HepG2 (cell line): ENCODE data around the gene TULP4.

Source experiments
- ATF4 ChIP-seq, 2 experiments: fragments of 450-650 bp in 1 of 2; sonication (generic) in 1 of 2; formaldehyde crosslinking; IDR thresholded peaks; 2 replicates each; pipeline versions ENCODE4 v1.5.0 to v1.8.0; 2020 to 2022; ENCODE audit warnings: mild to moderate bottlenecking in 1 of 2, missing genetic modification reagents in 1 of 2
- CTCF ChIP-seq: sonication (generic); formaldehyde crosslinking; IDR thresholded peaks from 2 replicates; pipeline ENCODE4 v1.5.0; 2020; ENCODE audit warnings: mild to moderate bottlenecking, missing genetic modification reagents, moderate library complexity
- EZH2 ChIP-seq: conservative IDR thresholded peaks from 2 replicates; pipeline ENCODE4 v1.6.1; 2012; ENCODE audit warnings: mild to moderate bottlenecking, low read depth, low read length, moderate library complexity
- HDAC2 ChIP-seq: sonication (generic); formaldehyde crosslinking; IDR thresholded peaks from 2 replicates; pipeline ENCODE4 v1.4.0; 2020; ENCODE audit warnings: missing genetic modification reagents
- IKZF5 ChIP-seq: IDR thresholded peaks from 2 replicates; pipeline ENCODE4 v1.6.1; 2018; ENCODE audit warnings: missing genetic modification reagents, mild to moderate bottlenecking, missing compliant biosample characterization
- KDM5A ChIP-seq: fragments of 200-600 bp; sonication (generic); IDR thresholded peaks from 2 replicates; pipeline ENCODE4 v1.7.0; 2018; ENCODE audit warnings: antibody characterized with exemption, mild to moderate bottlenecking, low read length, borderline replicate concordance
- PBX2 ChIP-seq: IDR thresholded peaks from 2 replicates; pipeline ENCODE4 v1.6.1; 2016; ENCODE audit warnings: control low read depth
- POLR2AphosphoS5 ChIP-seq: IDR thresholded peaks from 2 replicates; pipeline ENCODE4 v1.6.1; 2012; ENCODE audit warnings: low read depth, low read length
- RBM22 ChIP-seq: fragments of 200-400 bp; formaldehyde crosslinking; optimal IDR thresholded peaks from 2 replicates; pipeline ENCODE3; 2017; ENCODE audit warnings: mild to moderate bottlenecking, low read length, moderate library complexity
- SNAPC5 ChIP-seq: sonication (generic); formaldehyde crosslinking; IDR thresholded peaks from 2 replicates; pipeline ENCODE4 v1.8.1; 2023; ENCODE audit warnings: mild to moderate bottlenecking, missing genetic modification reagents, borderline replicate concordance
- SSRP1 ChIP-seq: IDR thresholded peaks from 2 replicates; pipeline ENCODE4 v1.6.1; 2016; ENCODE audit warnings: control low read depth
- THAP7 ChIP-seq: sonication (generic); formaldehyde crosslinking; IDR thresholded peaks from 2 replicates; pipeline ENCODE4 v1.8.1; 2023; ENCODE audit warnings: mild to moderate bottlenecking, missing genetic modification reagents
- TRIM22 ChIP-seq: fragments of 450-650 bp; IDR thresholded peaks from 2 replicates; pipeline ENCODE4 v1.6.1; 2017
- ZNF232 ChIP-seq: sonication (generic); formaldehyde crosslinking; IDR thresholded peaks from 2 replicates; pipeline ENCODE4 v1.4.0; 2020; ENCODE audit warnings: missing genetic modification reagents, borderline replicate concordance

GRCh38 chr6:158284007-158284875, 28.0 kb upstream of the TULP4 start:
- no peak for TF ChIP-seq PBX2 (CRISPR knock-in tag)
- no peak for TF ChIP-seq ATF4 (CRISPR knock-in tag; IDR thresholded peaks at IDR 0.05)
- TF ChIP-seq CTCF (CRISPR knock-in tag): no peak
- TF ChIP-seq SNAPC5 (CRISPR knock-in tag): no peak
- no peak for TF ChIP-seq RBM22
- TF ChIP-seq HDAC2 (CRISPR knock-in tag): no peak
- TF ChIP-seq ZNF232 (CRISPR knock-in tag): no peak
- TF ChIP-seq POLR2AphosphoS5: no peak
- TF ChIP-seq EZH2: no peak
- no peak for TF ChIP-seq IKZF5 (CRISPR knock-in tag)
- TF ChIP-seq TRIM22: no peak
- TF ChIP-seq SSRP1 (CRISPR knock-in tag): no peak
- TF ChIP-seq KDM5A: no peak
- TF ChIP-seq THAP7 (CRISPR knock-in tag): no peak
